ENCODE data around the gene COL12A1.

DNA sequence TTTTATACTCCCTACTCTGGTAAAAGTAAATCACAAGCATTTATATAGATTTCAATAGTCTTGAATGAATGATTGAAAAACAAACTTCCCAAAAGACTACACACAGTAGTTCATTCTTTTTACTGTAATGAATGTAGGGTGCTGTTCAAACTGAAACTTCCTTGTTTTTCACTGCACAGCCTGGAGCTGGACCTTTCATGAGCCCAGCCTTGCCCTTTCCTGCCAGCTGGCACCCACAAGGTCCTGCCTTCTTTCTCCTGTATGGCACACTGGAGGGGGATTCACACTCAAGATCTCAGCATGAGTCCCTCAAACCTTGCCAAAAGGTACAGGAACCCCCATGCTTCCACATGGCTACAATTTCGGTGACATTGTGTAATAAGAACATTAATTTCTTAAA lies 50.9 kb downstream of the COL12A1 start:
- TF ChIP-seq, protein P1, sequence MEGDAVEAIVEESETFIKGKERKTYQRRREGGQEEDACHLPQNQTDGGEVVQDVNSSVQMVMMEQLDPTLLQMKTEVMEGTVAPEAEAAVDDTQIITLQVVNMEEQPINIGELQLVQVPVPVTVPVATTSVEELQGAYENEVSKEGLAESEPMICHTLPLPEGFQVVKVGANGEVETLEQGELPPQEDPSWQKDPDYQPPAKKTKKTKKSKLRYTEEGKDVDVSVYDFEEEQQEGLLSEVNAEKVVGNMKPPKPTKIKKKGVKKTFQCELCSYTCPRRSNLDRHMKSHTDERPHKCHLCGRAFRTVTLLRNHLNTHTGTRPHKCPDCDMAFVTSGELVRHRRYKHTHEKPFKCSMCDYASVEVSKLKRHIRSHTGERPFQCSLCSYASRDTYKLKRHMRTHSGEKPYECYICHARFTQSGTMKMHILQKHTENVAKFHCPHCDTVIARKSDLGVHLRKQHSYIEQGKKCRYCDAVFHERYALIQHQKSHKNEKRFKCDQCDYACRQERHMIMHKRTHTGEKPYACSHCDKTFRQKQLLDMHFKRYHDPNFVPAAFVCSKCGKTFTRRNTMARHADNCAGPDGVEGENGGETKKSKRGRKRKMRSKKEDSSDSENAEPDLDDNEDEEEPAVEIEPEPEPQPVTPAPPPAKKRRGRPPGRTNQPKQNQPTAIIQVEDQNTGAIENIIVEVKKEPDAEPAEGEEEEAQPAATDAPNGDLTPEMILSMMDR (conservative IDR thresholded peaks at IDR 0.05), result no peak
- TF ChIP-seq EZH2 (IDR thresholded peaks at IDR 0.05; ENCODE audit: low read depth), result no peak
